HG02852 (cell line): ENCODE measurements around the gene OR52K2.
"Not testable (repeated sequence)": the region's sequence is repeated elsewhere in the genome, so short reads cannot be mapped to it uniquely, and the experiment has no call there.

Experiments used
- ATAC-seq: cut with Tn5 transposase; IDR thresholded peaks from one replicate; pipeline ENCODE4 v1.9.1; 2021; ENCODE audit warnings: mild to moderate bottlenecking, moderate library complexity; ENCODE audit not compliant: unreplicated experiment

The OR52K2 gene

DNA sequence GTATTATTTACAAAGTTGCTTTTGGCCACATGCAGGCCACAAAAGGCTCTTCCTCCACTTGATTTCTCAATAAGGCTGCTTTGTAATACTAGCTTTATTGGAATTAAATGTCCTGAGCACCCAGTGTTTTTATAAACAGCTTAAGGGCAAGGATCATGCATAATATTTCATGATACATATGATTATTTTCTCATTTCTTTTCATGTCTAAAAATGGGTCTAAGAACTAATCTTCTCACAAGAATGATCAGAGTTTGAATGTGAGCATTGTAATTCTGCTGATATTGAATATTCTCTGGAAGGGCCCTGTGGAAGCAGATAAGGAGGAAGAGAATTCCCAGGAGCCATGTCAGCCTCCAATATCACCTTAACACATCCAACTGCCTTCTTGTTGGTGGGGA, at the start of gene OR52K2:
Gene OR52K2 (plus strand): TSS at position 301 of the 400 bp plus-strand sequence. CDS start 45 bp downstream, at position 346.
- no peak for ATAC-seq

DNA sequence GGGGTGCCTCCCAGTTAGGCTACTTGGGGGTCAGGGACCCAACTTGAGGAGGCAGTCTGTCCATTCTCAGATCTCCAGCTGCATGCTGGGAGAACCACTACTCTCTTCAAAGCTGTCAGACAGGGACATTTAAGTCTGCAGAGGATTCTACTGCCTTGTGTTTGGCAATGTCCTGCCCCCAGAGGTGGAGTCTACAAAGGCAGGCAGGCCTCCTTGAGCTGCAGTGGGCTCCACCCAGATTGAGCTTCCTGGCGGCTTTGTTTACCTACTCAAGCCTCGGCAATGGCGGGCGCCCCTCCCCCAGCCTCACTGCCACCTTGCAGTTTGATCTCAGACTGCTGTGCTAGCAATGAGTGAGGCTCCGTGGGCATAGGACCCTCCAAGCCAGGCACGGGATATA, 42.9 kb upstream of the OR52K2 start:
- ATAC-seq: not testable (repeated sequence)

DNA sequence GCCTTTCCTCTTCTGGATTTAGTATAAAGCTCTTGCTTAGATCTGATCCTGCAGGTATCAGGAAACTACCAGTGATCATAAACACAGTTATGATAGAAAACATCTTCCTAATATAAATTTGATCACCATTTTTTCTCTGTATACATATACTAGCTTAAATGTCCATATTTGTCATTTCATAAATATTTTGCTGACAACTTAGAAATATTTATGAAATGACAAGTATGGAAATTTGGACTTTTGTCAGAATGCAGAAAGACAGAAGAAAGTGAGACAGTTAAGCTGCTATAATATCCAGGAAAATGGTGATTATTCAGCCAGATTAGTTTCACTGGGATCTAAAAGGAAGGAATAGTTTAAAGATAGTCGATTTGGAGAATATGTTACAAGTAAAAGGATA, 32.8 kb upstream of the OR52K2 start:
- ATAC-seq: no peak

DNA sequence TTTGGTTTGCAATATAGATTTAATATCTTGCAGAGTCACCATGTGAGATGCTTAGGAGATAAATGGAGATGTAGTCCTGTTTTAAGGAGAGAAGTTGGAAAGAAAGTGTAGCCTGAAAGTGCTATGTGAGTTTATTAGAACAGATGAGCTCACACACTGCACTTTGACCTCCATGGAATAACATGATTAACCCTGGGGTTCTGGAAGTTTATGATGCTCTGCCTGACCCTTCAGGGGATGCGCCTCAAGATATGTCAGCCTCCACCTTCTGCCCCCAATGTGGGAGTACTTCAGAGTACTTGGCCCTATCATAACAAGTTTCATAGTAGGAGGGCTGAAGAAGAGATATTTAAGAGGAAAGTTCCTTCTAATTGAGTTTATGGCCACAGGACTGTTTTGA, 32.3 kb upstream of the OR52K2 start:
- ATAC-seq: no peak

DNA sequence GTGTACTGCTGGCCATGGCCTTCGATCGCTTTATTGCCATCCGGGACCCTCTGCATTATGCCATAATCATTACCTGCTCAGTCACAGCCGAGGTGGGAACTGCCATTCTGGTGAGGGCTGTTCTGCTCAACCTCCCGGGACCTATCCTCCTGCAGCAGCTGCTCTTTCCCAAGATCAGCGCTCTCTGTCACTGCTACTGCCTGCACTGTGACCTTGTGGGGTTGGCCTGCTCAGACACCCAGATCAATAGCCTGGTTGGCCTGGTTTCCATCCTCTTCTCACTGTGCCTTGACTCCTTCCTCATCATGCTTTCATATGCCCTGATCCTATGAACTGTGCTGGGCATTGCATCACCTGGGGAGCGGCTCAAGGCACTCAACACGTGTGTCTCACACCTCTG, 30.7 kb upstream of the OR52K2 start:
- ATAC-seq: no peak

GRCh38 chr11:4430051-4430450, 19.0 kb upstream of the OR52K2 start:
- ATAC-seq: no peak

- no peak for ATAC-seq
These were observed 15.2 kb upstream of the OR52K2 start for GRCh38 chr11:4433856-4434255.

- ATAC-seq: no peak
These were observed 12.7 kb upstream of the OR52K2 start for GRCh38 chr11:4436411-4436810.

DNA sequence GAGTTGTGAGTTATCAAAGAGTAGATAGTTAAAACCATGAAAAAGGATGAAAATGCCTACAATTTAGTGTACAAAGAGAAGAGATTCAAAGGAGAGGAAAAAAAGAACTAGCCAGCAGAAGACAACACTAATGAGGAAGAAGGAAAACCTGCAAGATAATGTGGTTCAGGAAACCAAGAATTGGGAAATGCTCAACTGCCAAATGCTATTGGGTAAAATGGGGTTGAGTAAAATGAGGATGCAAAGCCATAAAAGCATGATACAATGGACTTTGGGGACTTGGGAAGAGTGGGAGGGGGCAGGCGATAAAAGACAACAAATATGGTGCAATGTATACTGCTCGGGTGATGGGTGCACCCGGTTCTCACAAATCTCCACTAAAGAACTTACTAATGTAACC, 7.6 kb upstream of the OR52K2 start:
- no peak for ATAC-seq

- ATAC-seq: no peak
These were observed 5.7 kb upstream of the OR52K2 start for GRCh38 chr11:4443232-4443891.

DNA sequence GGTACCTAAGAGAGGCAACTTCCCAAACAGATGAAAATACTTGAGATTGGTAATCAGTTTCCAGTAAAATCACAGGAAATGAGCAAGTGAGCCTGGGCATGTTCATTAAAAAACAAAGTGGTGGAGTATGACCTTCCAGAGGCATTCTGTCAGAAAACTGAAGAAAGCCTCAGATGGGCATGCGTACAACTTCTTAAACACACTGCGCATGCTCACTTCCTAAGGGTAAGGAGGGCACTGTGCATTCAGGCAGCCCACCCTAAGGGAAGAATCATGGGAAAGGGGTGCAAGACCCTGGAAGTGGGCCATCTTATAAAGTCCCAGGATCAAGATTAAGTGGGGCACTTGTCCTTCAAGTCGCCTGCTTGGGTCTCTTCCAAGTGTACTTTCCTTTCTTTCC, 4.0 kb downstream of the OR52K2 start:
- ATAC-seq: no peak

DNA sequence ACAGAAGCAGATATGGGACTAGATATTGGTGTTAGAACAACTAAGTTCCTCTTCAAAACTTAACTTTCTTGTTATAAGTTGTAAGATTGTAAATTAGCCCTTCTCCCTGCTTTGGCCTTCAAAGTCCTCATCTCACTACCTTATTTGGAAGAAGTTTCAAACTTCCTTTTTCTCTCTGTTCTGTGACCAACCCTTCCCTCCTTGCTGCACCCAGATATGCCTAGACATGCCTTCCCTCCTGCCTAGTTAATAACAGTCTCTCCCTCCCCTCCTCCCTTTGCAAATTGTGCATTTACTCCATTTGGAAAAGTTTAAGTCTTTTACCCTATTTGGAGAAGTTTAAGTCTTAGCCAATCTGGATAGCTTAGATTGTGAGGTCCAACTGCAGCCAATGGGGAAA, 4.9 kb downstream of the OR52K2 start:
- ATAC-seq: no peak

DNA sequence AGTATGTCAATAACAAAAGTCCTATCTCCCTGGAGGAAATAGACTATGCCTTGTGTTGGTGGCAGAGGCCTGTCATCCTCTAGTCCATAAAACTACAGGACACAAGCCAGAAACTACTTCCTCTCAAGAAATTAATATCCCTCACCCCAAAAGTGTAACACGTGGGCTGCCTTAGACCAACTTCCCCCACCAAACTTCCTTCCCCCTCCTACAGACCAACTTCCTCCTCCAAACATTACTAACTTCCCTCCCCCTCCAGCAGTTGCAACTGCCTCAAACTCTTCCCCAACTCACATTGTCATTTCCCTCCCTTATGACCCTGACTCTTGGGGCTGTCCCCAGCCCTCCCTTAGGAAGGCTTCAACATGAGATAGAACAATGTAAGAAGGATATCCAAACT, 6.3 kb downstream of the OR52K2 start:
- ATAC-seq: no peak

- ATAC-seq: no peak
These were observed 10.4 kb downstream of the OR52K2 start for GRCh38 chr11:4459500-4459899.

DNA sequence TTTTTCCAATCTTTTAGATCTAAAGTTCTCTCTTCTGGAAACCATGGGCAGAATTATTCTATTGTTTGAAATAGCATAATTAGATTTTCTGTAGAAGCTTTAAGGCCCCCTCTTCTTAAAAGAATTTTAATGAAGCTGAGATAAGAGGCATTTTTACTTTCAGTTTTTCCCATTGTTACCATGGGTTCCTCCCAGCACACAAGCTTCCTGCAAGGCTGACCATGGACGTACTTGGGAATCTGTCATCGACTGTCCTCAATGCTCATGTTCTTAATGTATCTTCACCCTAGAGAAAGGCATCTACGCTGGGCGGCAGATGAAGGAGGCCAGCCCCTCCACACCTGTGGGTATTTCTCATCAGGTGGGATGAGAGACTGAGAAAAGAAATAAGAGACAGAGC, 11.1 kb downstream of the OR52K2 start:
- ATAC-seq: no peak

GRCh38 chr11:4464216-4465159, 15.4 kb downstream of the OR52K2 start:
- ATAC-seq: no peak

GRCh38 chr11:4465407-4465806, 16.3 kb downstream of the OR52K2 start:
- ATAC-seq: no peak

- ATAC-seq: no peak
These were observed 17.2 kb downstream of the OR52K2 start for GRCh38 chr11:4466131-4466870.

DNA sequence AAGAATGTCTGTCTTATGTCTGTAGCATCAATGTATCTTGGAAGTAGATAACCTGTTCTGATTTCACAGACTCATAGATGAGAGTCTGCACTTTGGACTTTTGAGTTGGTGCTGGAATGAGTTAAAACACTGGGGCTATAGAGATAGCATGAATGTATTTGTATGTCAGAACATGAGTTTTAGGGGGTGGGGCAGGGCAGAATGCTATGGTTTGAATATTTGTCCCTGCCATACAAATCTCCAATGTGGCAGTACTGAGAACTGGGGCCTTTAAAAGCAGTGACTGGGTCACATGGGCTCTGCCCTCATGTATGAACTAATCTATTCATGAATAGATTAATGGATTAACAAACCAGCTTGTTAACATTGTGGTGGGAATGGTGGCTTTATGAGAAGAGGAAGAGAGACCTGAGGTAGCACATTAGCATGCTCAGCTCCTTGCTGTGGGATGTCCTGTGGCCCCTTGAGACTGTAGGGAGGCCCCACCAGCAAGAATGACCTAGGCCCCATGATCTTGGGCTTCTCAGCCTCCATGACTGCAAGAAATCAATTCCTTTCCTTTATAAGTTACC, 17.9 kb downstream of the OR52K2 start:
- no peak for ATAC-seq

DNA sequence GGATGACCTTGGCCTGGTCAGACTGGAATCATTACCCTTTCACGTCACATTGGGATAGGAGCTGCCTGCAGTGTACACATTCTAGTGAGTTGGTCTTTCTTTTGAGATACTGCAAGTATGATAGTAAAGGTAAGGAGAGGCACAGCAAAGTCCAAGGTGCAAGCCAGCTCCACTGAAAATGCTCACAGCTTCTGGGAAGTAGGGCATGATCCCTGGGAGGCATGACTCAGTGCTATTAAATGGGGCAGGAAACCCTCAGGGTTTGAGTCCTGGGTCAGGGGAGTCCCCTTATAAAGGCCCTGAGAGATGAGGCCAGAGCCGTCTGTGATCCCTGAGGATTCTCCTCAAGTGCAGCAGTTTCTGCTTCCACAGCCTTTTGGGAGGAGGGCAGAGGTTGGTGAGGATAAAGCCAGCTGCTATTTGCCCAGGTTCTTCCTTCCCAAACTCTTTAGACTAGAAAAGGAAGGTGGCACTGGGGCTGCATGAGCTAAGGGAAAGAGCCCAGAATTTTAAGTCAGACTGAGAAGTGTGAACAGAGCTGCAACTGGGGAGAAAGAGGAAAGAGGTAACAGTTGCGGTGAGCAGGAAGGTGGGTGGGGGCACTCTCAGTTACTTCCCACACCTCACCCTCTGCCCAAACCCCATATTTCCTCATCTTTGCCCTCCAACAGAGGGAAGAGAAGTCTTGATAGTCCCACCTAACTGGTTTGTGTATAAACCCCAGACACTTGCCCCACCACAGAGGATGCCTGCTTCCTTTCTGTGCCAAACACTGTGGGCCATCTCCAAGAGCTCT, 18.9 kb downstream of the OR52K2 start:
- ATAC-seq: no peak
